ENCODE results near the gene LIPE. TPM values are rescaled to one million over a fixed set of nuclear protein-coding genes. Genes with fewer than 3 reads are reported as not detected.
A peak's percentile ranks its signal among the peaks of the same experiment; 100 is the strongest.

Gene LIPE
- total RNA-seq, 1 donor from 2014 or later: 39.0 TPM

- Mint-ChIP-seq H3K27ac (ENCODE audit: unreplicated experiment) (no peak overlapping the region), H3K4me1 (ENCODE audit: low read depth, unreplicated experiment) (no peaks in the 10 kb centered on the region), H3K4me3 (ENCODE audit: unreplicated experiment) (no peak overlapping the region), H3K36me3 (ENCODE audit: unreplicated experiment) (no peaks in the 10 kb centered on the region), H3K27me3 (ENCODE audit: unreplicated experiment) (no peaks in the 10 kb centered on the region), H3K9me3 (ENCODE audit: unreplicated experiment) (no peaks in the 10 kb centered on the region)
- TF ChIP-seq CTCF (IDR thresholded peaks at IDR 0.05; ENCODE audit: partially characterized antibody, unreplicated experiment): no peak
- DNase-seq: no peak
Measured at GRCh38 chr19:42445948-42446347, 18.8 kb upstream of the LIPE start.

- DNase-seq: no peak
- Mint-ChIP-seq H3K4me3 (ENCODE audit: unreplicated experiment) (no peak overlapping the region), H3K4me1 (ENCODE audit: low read depth, unreplicated experiment) (no peaks in the 10 kb centered on the region), H3K27me3 (ENCODE audit: unreplicated experiment) (peaks cover 2% of the 10 kb centered on the region), H3K36me3 (ENCODE audit: unreplicated experiment) (no peaks in the 10 kb centered on the region), H3K9me3 (ENCODE audit: unreplicated experiment) (no peaks in the 10 kb centered on the region), H3K27ac (ENCODE audit: unreplicated experiment) (no peak overlapping the region)
- no peak for TF ChIP-seq CTCF (IDR thresholded peaks at IDR 0.05; ENCODE audit: partially characterized antibody, unreplicated experiment)
Measured at GRCh38 chr19:42443944-42444398, 16.8 kb upstream of the LIPE start.

GRCh38 chr19:42442833-42443232 is 15.6 kb upstream of the LIPE start, which contains the start of gene CXCL17:
CXCL17 (minus strand) TSS chr19:42442946; CDS start chr19:42442832, 114 bp downstream.
- DNase-seq: no peak
- no peaks in the 10 kb centered on the region for H3K9me3 Mint-ChIP-seq (ENCODE audit: unreplicated experiment)
- no peaks in the 10 kb centered on the region for H3K36me3 Mint-ChIP-seq (ENCODE audit: unreplicated experiment)
- no peaks in the 10 kb centered on the region for H3K4me1 Mint-ChIP-seq (ENCODE audit: low read depth, unreplicated experiment)
- no peak for TF ChIP-seq CTCF (IDR thresholded peaks at IDR 0.05; ENCODE audit: partially characterized antibody, unreplicated experiment)
- no peak within 1 kb of the TSS for H3K4me3 Mint-ChIP-seq (ENCODE audit: unreplicated experiment)
- H3K27me3 Mint-ChIP-seq (ENCODE audit: unreplicated experiment): peaks cover 2% of the 10 kb centered on the region
- H3K27ac Mint-ChIP-seq (ENCODE audit: unreplicated experiment): peak within 1 kb of the TSS; percentile 54

- Mint-ChIP-seq H3K36me3 (ENCODE audit: unreplicated experiment) (no peaks in the 10 kb centered on the region), H3K4me3 (ENCODE audit: unreplicated experiment) (no peak overlapping the region), H3K9me3 (ENCODE audit: unreplicated experiment) (peaks cover 3% of the 10 kb centered on the region), H3K27ac (ENCODE audit: unreplicated experiment) (no peak overlapping the region), H3K27me3 (ENCODE audit: unreplicated experiment) (peaks cover 5% of the 10 kb centered on the region), H3K4me1 (ENCODE audit: low read depth, unreplicated experiment) (peaks cover 4% of the 10 kb centered on the region)
- no peak for TF ChIP-seq CTCF (IDR thresholded peaks at IDR 0.05; ENCODE audit: partially characterized antibody, unreplicated experiment)
- DNase-seq: no peak
Measured at GRCh38 chr19:42441049-42441445, 13.9 kb upstream of the LIPE start.

- Mint-ChIP-seq H3K4me1 (ENCODE audit: low read depth, unreplicated experiment) (peaks cover 9% of the 10 kb centered on the region), H3K4me3 (ENCODE audit: unreplicated experiment) (no peak overlapping the region), H3K27me3 (ENCODE audit: unreplicated experiment) (peaks cover 5% of the 10 kb centered on the region), H3K27ac (ENCODE audit: unreplicated experiment) (no peak overlapping the region), H3K36me3 (ENCODE audit: unreplicated experiment) (no peaks in the 10 kb centered on the region), H3K9me3 (ENCODE audit: unreplicated experiment) (peaks cover 3% of the 10 kb centered on the region)
- peak; percentile 85 for DNase-seq
- peak; percentile 98 for TF ChIP-seq CTCF (IDR thresholded peaks at IDR 0.05; ENCODE audit: partially characterized antibody, unreplicated experiment)
Measured at GRCh38 chr19:42440357-42441048, 13.3 kb upstream of the LIPE start.
